Measurements from ENCODE around the gene CEND1.

Gene CEND1

DNA sequence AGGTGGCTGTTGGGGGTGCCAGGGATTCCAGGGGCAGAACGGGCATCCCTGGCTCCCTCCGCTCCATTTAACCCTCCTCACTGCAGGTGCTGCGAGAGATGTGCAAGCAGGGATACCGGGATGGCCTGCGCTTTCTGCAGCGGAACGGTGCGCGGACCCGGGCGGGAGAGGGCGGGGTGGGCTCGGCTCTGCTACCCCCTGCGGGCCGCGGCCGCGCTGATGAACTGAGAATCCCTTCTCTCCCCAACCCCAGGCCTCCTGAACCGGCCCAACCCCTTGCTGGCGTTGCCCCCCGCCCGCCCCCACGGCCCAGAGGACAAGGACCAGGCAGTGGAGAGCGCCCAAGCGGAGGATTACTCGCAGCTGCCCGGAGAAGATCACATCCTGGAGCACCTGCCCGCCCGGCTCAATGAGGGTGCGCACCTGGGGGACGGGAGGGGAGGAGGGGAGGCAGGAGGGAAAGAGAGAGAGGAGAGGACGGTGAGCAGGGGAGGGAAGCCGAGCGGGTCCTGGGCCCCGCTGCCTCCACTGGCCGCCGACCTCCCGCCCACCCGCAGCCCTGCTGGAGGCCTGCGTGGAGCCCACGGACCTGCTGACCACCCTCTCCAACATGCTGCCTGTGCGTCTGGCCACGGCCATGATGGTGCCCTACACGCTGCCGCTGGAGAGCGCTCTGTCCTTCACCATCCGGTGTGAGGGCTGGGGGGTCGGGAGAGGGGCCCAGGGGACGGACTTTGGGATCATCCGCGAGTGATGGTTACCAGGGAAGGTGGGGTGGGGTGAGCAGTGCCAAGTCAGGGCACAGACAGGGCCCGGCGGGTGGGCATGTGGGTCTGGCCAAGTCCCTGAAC lies 33.8 kb upstream of the CEND1 start:
- Histone ChIP-seq H3K9me2 (replicated peaks; ENCODE audit: insufficient read depth, low read length) (no peaks in the 10 kb centered on the region), H3K4me1 (ENCODE audit: low read length) (peaks cover 9% of the 10 kb centered on the region; the same call in 1 of the 2 replicates), H3K9ac (ENCODE audit: low read length) (no peak overlapping the region), H4K20me1 (ENCODE audit: insufficient read depth, low read length) (no peaks in the 10 kb centered on the region), H3K27ac (ENCODE audit: low read length) (no peak overlapping the region), H3K79me2 (ENCODE audit: low read length) (peaks cover 17% of the 10 kb centered on the region), H3F3A (ENCODE audit: insufficient read depth, low read length) (peaks cover 10% of the 10 kb centered on the region), H3K9me3 (replicated peaks; ENCODE audit: insufficient read depth, low read length) (no peaks in the 10 kb centered on the region), H3K4me3 (ENCODE audit: low read length) (no peak overlapping the region), H3K36me3 (replicated peaks; ENCODE audit: insufficient read depth, low read length) (no peaks in the 10 kb centered on the region), H3K4me2 (ENCODE audit: low read depth, low read length) (no peak overlapping the region), H2AFZ (ENCODE audit: low read length) (no peak overlapping the region), H3K27me3 (replicated peaks; ENCODE audit: insufficient read depth, low read length) (no peaks in the 10 kb centered on the region)
- DNase-seq: no peak
- TF ChIP-seq EZH2phosphoT487 (IDR thresholded peaks at IDR 0.05; ENCODE audit: low read length) (no peak), EZH2 (optimal IDR thresholded peaks at IDR 0.05; ENCODE audit: low read depth, low read length) (no peak), CTCF (IDR thresholded peaks at IDR 0.05; ENCODE audit: low read length) (no peak)

DNA sequence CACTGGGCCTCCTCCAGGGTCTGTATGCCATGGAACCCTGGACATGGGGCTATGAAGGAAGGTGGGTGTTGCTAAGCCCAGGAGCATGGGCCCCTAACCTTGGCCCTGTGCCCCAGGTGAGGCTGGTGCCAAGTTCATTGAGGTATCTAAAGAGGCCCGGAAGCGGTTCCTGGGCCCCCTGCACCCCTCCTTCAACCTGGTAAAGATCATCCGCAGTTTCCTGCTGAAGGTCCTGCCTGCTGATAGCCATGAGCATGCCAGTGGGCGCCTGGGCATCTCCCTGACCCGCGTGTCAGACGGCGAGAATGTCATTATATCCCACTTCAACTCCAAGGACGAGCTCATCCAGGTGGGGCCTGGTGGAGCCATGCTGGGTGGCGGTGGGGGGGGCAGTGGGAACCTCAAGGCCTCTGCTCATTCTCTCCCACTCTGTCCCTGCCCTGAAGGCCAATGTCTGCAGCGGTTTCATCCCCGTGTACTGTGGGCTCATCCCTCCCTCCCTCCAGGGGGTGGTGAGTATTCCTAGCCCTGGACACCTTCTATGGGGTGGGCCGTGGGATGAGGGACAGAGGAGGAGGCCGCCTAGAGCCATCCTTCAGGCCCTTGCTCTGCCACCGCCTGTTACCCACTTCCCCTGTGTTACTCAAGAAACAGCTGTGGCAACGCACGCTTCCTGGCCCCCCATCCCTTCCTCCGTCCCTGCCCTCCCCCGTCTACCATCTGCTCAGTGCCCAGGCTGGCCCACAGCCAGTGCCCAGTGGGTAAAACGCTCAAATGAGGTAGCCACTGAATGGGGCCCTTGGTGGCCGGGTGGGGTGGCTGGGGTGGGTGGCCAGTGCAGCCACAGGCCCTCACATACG lies 31.9 kb upstream of the CEND1 start:
- no peak overlapping the region for H3K4me3 ChIP-seq (ENCODE audit: low read length)
- peaks cover 17% of the 10 kb centered on the region for H3K79me2 ChIP-seq (ENCODE audit: low read length)
- H3K36me3 ChIP-seq (replicated peaks; ENCODE audit: insufficient read depth, low read length): no peaks in the 10 kb centered on the region
- H3K4me1 ChIP-seq (ENCODE audit: low read length): peaks cover 9% of the 10 kb centered on the region; the same call in 1 of the 2 replicates
- H3F3A ChIP-seq (ENCODE audit: insufficient read depth, low read length): peaks cover 3% of the 10 kb centered on the region
- H3K27me3 ChIP-seq (replicated peaks; ENCODE audit: insufficient read depth, low read length): no peaks in the 10 kb centered on the region
- H3K27ac ChIP-seq (ENCODE audit: low read length): no peak overlapping the region
- no peaks in the 10 kb centered on the region for H3K9me3 ChIP-seq (replicated peaks; ENCODE audit: insufficient read depth, low read length)
- H2AFZ ChIP-seq (ENCODE audit: low read length): no peak overlapping the region
- TF ChIP-seq EZH2 (optimal IDR thresholded peaks at IDR 0.05; ENCODE audit: low read depth, low read length) (no peak), EZH2phosphoT487 (IDR thresholded peaks at IDR 0.05; ENCODE audit: low read length) (no peak), CTCF (IDR thresholded peaks at IDR 0.05; ENCODE audit: low read length) (no peak)
- DNase-seq: no peak
- no peak overlapping the region for H3K9ac ChIP-seq (ENCODE audit: low read length)
- H4K20me1 ChIP-seq (ENCODE audit: insufficient read depth, low read length): no peaks in the 10 kb centered on the region
- H3K9me2 ChIP-seq (replicated peaks; ENCODE audit: insufficient read depth, low read length): no peaks in the 10 kb centered on the region
- no peak overlapping the region for H3K4me2 ChIP-seq (ENCODE audit: low read depth, low read length)

DNA sequence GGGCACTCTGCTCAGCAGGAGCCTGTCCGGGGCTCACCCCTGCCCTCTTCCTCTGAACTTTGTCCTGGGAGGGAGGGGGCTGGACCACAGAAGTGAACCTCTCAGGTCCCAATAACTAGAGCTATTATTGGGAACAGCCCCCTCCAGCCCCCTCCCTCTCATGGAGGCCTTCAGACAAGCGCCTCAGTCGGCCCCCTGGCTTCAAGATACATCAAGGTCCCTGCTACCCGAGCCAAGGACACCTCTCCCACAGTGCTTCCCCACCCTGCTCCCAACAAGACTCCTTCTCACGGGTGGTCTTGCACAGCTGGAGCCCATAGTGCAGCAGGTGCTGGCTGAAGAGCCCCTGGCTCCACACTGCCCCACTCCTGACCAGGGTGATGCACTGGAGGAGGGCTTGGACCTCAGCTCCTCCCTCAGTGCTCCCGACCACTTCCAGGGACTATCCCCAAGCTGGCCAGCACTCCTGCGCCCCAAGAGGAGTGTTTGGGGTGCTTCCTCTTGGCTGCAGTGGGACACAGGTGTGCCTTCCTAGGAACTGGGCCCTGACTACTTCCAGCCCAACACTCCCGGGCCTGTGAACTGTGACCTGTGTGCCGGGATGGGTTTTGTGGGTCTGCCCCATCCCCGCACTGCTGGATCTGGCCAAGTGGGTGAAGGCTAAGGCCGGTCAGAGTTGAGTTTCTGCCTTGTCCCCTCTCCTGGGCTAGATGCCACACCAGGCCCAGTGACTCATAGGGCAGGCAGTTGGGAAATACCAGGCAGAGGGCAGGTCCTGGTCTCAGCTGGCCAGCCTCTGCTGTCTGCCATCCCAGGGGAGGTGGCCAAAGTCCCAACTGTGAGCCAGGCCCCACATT lies 31.0 kb upstream of the CEND1 start:
- H3K36me3 ChIP-seq (replicated peaks; ENCODE audit: insufficient read depth, low read length): no peaks in the 10 kb centered on the region

More for the DNA sequence above, 31.0 kb upstream of the CEND1 start:
- H3K4me1 ChIP-seq (ENCODE audit: low read length): peaks cover 5% of the 10 kb centered on the region; the same call in 1 of the 2 replicates
- H3K27me3 ChIP-seq (replicated peaks; ENCODE audit: insufficient read depth, low read length): no peaks in the 10 kb centered on the region
- peak overlapping the region; percentile 91 for H3K4me2 ChIP-seq (ENCODE audit: low read depth, low read length)
- peak overlapping the region; percentile 77; the same call in 1 of the 2 replicates for H3K9ac ChIP-seq (ENCODE audit: low read length)
- TF ChIP-seq CTCF (IDR thresholded peaks at IDR 0.05; ENCODE audit: low read length): no peak
- no peak for TF ChIP-seq EZH2 (optimal IDR thresholded peaks at IDR 0.05; ENCODE audit: low read depth, low read length)
- no peak for TF ChIP-seq EZH2phosphoT487 (IDR thresholded peaks at IDR 0.05; ENCODE audit: low read length)
- DNase-seq: no peak
- 0 out of 2 replicates have a peak, but pooled peaks cover 2% of the 10 kb centered on the region for H3F3A ChIP-seq (ENCODE audit: insufficient read depth, low read length)
- H3K27ac ChIP-seq (ENCODE audit: low read length): no peak overlapping the region
- no peak overlapping the region for H2AFZ ChIP-seq (ENCODE audit: low read length)
- no peaks in the 10 kb centered on the region for H3K9me3 ChIP-seq (replicated peaks; ENCODE audit: insufficient read depth, low read length)
- peaks cover 17% of the 10 kb centered on the region for H3K79me2 ChIP-seq (ENCODE audit: low read length)
- H3K9me2 ChIP-seq (replicated peaks; ENCODE audit: insufficient read depth, low read length): no peaks in the 10 kb centered on the region
- H3K4me3 ChIP-seq (ENCODE audit: low read length): peak overlapping the region; percentile 78
- H4K20me1 ChIP-seq (ENCODE audit: insufficient read depth, low read length): no peaks in the 10 kb centered on the region

Measured in MM.1S (cell line).